Prostate gland (tissue), 2 donors: ENCODE results near the gene LTF. TPM values are rescaled to one million over a fixed set of nuclear protein-coding genes. Genes with fewer than 3 reads are reported as not detected.
"Not testable (repeated sequence)": the region's sequence is repeated elsewhere in the genome, so short reads cannot be mapped to it uniquely, and the experiment has no call there.

Experiments
- DNase-seq: peaks from one replicate; pipeline ENCODE4 v3.0.0-alpha.2; 2019; ENCODE audit warnings: low spot score
- H3K27ac ChIP-seq, 2 donors: fragments of 200-600 bp; sonication (generic); 2 replicates each; pipeline ENCODE4 v1.5.1; 2017 to 2019
- H3K27me3 ChIP-seq: fragments of 200-600 bp; sonication (generic); replicated peaks from 2 replicates; pipeline ENCODE4 v1.5.1; 2019; ENCODE audit not compliant: insufficient read depth
- H3K36me3 ChIP-seq, 2 donors: fragments of 200-600 bp; sonication (generic); 1 replicate in 1 of 2; 2 replicates in 1 of 2; pipeline versions ENCODE4 v1.5.1 to v1.8.1; 2017 to 2019
- H3K4me1 ChIP-seq: fragments of 200-600 bp; sonication (generic); replicated peaks from 2 replicates; pipeline ENCODE4 v1.5.1; 2019
- H3K4me3 ChIP-seq, 2 donors: fragments of 200-600 bp; sonication (generic); 2 replicates each; pipeline ENCODE4 v1.5.1; 2017 to 2019
- H3K9me3 ChIP-seq: fragments of 200-600 bp; sonication (generic); 2 replicates; pipeline ENCODE4 v1.5.1; 2017
- CTCF ChIP-seq, 4 experiments: fragments of 200-600 bp in 2 of 4; fragments of 450-650 bp in 2 of 4; sonication (generic) in 2 of 4; IDR thresholded peaks; 1 replicate in 3 of 4; 2 replicates in 1 of 4; pipeline ENCODE4 v1.5.1; 2016 to 2019; ENCODE audit warnings: antibody characterized with exemption in 4 of 4, mild to moderate bottlenecking in 2 of 4, moderate library complexity in 2 of 4
- POLR2A ChIP-seq: fragments of 450-650 bp; IDR thresholded peaks from one replicate; pipeline ENCODE4 v1.6.1; 2016; ENCODE audit warnings: antibody characterized with exemption, mild to moderate bottlenecking
- POLR2AphosphoS5 ChIP-seq: sonication (generic); formaldehyde crosslinking; IDR thresholded peaks from one replicate; pipeline ENCODE4 v1.6.1; 2017; ENCODE audit warnings: antibody characterized with exemption
- WGBS: methylation state at CpG from one replicate; pipeline ENCODE4 v1.1.5; 2018; 5-methylcytosine and 5-hydroxymethylcytosine counted together
- intact Hi-C: fragments of 100-400 bp; cut with DNase I; formaldehyde crosslinking; loops from one replicate; pipeline ENCODE4 v1.14.2; 2022
- total RNA-seq, 2 donors: library from RNA; depleted of rRNA; stranded (reverse); fragments of >200 nt; gene quantifications; one replicate each; pipeline ENCODE4 v1.1.0, GENCODE V29; 2016

The LTF gene
- total RNA-seq, 2 donors from 2014 or later: 22.6 to 130 TPM

DNA sequence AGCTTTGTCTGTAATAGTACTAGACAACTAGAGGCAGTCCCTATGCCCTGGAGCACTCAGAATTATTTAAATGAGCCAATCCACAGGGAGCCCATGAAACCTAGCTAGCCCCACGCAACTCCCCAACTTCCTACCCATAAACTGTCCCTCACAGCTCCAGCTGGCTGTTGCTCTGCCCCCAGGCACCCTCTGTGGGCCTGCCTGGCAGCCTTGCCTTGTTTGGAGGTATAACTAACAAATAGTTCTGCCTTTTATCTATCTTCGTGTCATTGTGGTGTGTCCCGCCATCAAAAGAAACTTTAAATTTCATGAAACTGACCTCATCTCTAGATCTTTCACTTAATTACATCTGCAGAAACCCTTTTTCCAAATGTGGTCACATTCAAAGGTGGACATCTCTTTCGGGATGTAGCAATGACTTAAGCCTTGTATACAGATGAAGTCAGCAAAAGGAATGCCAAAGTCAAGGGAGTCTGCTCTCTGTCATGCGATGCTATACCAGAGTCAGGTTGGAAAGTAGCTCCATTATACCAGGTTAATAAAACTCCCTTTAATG, 31.3 kb upstream of the LTF start:
- TF ChIP-seq POLR2AphosphoS5: no peak
- TF ChIP-seq POLR2A: no peak
- TF ChIP-seq CTCF (IDR thresholded peaks at IDR 0.05): no peak
- Histone ChIP-seq H3K36me3 (no peaks in the 10 kb centered on the region), H3K9me3 (no peaks in the 10 kb centered on the region), H3K27me3 (no peaks in the 10 kb centered on the region), H3K4me1 (no peaks in the 10 kb centered on the region), H3K4me3 (no peak overlapping the region), H3K27ac (no peak overlapping the region)
- DNase-seq: no peak
- intact Hi-C loops: no loop called here
- WGBS: 75% methylated on average over 5 of the region's 5 CpGs

DNA sequence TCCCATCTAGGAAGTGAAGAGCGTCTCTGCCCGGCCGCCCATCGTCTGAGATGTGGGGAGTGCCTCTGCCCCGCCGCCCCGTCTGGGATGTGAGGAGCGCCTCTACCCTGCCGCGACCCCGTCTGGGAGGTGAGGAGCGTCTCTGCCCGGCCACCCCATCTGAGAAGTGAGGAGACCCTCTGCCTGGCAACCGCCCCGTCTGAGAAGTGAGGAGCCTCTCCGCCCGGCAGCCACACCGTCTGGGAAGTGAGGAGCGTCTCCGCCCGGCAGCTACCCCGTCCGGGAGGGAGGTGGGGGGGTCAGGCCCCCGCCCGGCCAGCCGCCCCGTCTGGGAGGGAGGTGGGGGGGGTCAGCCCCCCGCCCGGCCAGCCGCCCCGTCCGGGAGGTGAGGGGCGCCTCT, 29.8 kb upstream of the LTF start:
- DNase-seq, intact Hi-C loops, H3K4me1 ChIP-seq, H3K36me3 ChIP-seq, H3K4me3 ChIP-seq, H3K9me3 ChIP-seq, H3K27ac ChIP-seq, H3K27me3 ChIP-seq: not testable (repeated sequence)
- 97% methylated on average over 17 of the region's 33 CpGs for WGBS

DNA sequence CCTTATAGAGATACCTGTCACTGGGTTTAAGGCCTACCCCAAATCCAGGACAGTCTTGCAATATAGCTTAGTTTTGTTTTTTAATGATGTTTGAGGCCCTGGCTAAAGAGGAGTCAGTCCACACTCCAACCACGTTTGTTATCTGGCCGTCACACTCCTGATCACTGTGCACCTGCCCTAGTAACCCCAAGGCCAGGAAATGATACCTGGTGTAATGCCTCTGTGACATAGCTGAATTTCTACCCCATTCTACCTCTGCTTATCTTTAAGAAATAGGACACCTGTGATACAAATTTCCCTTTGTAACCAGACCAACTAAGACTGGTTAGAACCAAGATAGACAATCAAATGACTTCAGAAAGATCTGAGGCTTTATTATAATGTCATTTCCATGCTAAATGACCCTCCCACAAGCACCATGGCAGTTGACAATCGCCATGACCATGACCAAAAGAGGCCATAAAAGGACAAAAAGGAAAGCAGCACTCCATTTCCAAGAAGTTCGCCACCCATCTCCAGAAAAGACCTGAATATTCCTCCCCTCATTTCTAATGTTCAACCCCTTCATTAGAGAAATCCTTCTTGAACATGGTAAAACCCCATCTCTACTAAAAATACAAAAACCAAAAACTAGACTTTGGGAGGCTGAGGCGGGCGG, 28.3 kb upstream of the LTF start:
- Histone ChIP-seq H3K4me3 (no peak overlapping the region), H3K27me3 (no peaks in the 10 kb centered on the region), H3K36me3 (no peaks in the 10 kb centered on the region), H3K4me1 (no peaks in the 10 kb centered on the region), H3K27ac (no peak overlapping the region), H3K9me3 (no peaks in the 10 kb centered on the region)
- no peak for DNase-seq
- TF ChIP-seq CTCF (IDR thresholded peaks at IDR 0.05) (no peak), POLR2A (no peak), POLR2AphosphoS5 (no peak)
- WGBS: 97% methylated on average over 6 of the region's 6 CpGs
- intact Hi-C loops: no loop called here

- no peak for DNase-seq
- intact Hi-C loops: no loop called here
Measured at GRCh38 chr3:46491089-46492070, 26.7 kb upstream of the LTF start.

More at GRCh38 chr3:46491089-46492070, 26.7 kb upstream of the LTF start:
- H3K4me1 ChIP-seq: no peaks in the 10 kb centered on the region
- no peaks in the 10 kb centered on the region for H3K36me3 ChIP-seq
- no peak overlapping the region for H3K4me3 ChIP-seq
- WGBS: 73% methylated on average over 11 of the region's 11 CpGs
- no peak overlapping the region for H3K27ac ChIP-seq
- TF ChIP-seq CTCF (IDR thresholded peaks at IDR 0.05) (no peak), POLR2A (no peak), POLR2AphosphoS5 (no peak)
- H3K27me3 ChIP-seq: no peaks in the 10 kb centered on the region
- H3K9me3 ChIP-seq: no peaks in the 10 kb centered on the region
